ENCODE results near the gene PAPSS1. TPM values are rescaled to one million over a fixed set of nuclear protein-coding genes. Genes with fewer than 3 reads are reported as not detected.

PAPSS1 gene
- total RNA-seq, 2 donors from 2014 or later = 21.1 to 22.5 TPM

DNA sequence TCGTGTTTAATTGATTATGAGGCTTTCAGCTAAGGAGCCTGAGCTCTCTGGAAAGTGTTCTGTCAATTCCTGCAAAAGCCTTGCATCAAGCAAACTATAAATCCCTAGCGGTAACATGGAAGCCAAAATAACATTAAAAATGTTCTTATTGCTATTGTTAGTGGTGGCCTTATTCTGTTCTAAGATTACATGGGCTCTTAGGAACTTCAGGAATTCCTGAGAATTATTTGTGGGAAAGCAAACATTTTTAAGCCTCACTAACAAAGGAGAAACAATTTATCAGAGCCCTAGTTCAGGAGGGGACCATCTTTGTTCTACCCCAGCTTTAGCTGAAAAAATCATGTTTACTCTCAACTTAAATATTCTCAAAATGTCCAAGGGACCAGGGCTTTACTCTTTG is 119.6 kb downstream of the PAPSS1 start:
- no peak overlapping the region for H3K4me3 ChIP-seq
- no peak overlapping the region for H3K9ac ChIP-seq (ENCODE audit: low read depth in 2 of 2, low read length in 2 of 2)
- H3K27me3 ChIP-seq = no peaks in the 10 kb centered on the region
- no peak for DNase-seq
- H3K4me1 ChIP-seq = no peaks in the 10 kb centered on the region
- H3K9me3 ChIP-seq = no peaks in the 10 kb centered on the region
- TF ChIP-seq, protein P1, sequence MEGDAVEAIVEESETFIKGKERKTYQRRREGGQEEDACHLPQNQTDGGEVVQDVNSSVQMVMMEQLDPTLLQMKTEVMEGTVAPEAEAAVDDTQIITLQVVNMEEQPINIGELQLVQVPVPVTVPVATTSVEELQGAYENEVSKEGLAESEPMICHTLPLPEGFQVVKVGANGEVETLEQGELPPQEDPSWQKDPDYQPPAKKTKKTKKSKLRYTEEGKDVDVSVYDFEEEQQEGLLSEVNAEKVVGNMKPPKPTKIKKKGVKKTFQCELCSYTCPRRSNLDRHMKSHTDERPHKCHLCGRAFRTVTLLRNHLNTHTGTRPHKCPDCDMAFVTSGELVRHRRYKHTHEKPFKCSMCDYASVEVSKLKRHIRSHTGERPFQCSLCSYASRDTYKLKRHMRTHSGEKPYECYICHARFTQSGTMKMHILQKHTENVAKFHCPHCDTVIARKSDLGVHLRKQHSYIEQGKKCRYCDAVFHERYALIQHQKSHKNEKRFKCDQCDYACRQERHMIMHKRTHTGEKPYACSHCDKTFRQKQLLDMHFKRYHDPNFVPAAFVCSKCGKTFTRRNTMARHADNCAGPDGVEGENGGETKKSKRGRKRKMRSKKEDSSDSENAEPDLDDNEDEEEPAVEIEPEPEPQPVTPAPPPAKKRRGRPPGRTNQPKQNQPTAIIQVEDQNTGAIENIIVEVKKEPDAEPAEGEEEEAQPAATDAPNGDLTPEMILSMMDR (IDR thresholded peaks at IDR 0.05) = no peak
- intact Hi-C loops (cut with DNase I) = no loop called here
- H3K27ac ChIP-seq = no peak overlapping the region
- no peaks in the 10 kb centered on the region for H3K36me3 ChIP-seq

DNA sequence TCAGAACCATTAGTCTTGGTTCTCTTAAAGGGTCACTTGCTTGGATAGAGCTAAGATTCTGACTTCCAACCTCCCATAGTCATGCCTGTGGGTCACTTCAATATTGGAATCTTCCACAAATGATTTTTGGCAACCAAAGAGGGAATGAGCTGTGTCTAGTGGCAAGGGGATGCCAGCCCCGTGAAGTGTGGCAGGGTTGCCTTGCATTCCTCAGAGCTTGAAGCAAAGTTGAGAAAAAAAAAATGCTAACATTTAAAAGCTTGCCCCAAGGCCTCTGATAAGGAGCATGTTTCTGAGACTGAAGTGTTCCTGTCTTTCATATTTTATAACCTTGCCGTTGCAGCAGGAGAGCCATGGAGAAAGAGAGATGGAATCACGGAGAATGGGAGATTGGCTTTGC is 120.2 kb downstream of the PAPSS1 start:
- Histone ChIP-seq H3K4me3 (no peak overlapping the region), H3K27ac (no peak overlapping the region)
- intact Hi-C loops (cut with DNase I) = no loop called here

DNA sequence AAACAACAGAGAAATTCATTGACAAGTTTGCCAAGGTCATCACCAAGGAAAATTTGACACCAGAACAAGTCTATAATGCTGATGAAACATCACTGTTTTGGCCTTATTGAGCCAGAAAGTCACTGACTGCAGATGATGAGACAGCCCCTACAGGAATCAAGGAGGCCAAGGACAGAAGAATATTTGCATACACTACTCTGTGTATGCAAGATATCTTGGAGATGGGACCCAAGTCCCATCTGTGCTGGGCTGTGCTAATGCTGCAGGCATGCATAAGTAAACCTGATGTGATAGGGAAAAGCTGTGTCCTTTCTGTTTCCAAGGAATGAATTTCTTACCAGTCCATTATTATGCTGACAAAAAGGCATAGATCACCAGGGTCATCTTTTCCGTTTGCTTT is 126.8 kb downstream of the PAPSS1 start:
- H3K27ac ChIP-seq = no peak overlapping the region

More for the DNA sequence above, 120.2 kb downstream of the PAPSS1 start:
- Histone ChIP-seq H3K4me1 (no peaks in the 10 kb centered on the region), H3K9ac (ENCODE audit: low read depth in 2 of 2, low read length in 2 of 2) (no peak overlapping the region), H3K9me3 (no peaks in the 10 kb centered on the region), H3K36me3 (no peaks in the 10 kb centered on the region), H3K27me3 (no peaks in the 10 kb centered on the region)
- no peak for DNase-seq
- TF ChIP-seq, protein P1 (IDR thresholded peaks at IDR 0.05) = no peak

DNA sequence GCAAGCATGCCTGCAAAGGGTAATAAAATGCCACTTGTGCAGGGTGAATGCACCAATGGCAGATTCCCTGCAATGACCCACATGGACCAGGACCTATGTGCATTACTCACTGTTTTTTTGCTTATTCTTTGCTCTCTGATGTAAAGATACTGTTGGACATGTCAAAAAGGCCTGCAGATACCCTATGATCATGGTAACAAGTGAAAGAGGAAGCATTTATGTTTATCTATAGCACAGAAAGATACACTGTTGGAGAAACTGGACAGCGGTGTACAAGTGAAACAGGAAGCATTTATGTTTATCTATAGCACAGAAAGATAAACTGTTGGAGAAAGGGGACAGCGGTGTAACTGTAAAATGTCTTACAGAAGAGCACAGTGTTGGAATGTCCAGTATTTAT is 127.5 kb downstream of the PAPSS1 start:
- intact Hi-C loops (cut with DNase I) = no loop called here
- TF ChIP-seq, protein P1 (IDR thresholded peaks at IDR 0.05) = no peak
- Histone ChIP-seq H3K4me3 (no peak overlapping the region), H3K27ac (no peak overlapping the region), H3K27me3 (no peaks in the 10 kb centered on the region), H3K9me3 (no peaks in the 10 kb centered on the region), H3K36me3 (no peaks in the 10 kb centered on the region), H3K9ac (ENCODE audit: low read depth in 2 of 2, low read length in 2 of 2) (no peak overlapping the region), H3K4me1 (no peaks in the 10 kb centered on the region)
- no peak for DNase-seq

More for the DNA sequence above, 126.8 kb downstream of the PAPSS1 start:
- H3K4me1 ChIP-seq = no peaks in the 10 kb centered on the region
- DNase-seq = no peak
- H3K4me3 ChIP-seq = no peak overlapping the region
- H3K9ac ChIP-seq (ENCODE audit: low read depth in 2 of 2, low read length in 2 of 2) = no peak overlapping the region
- no peaks in the 10 kb centered on the region for H3K27me3 ChIP-seq
- intact Hi-C loops (cut with DNase I) = no loop called here
- TF ChIP-seq, protein P1 (IDR thresholded peaks at IDR 0.05) = no peak
- H3K36me3 ChIP-seq = no peaks in the 10 kb centered on the region
- no peaks in the 10 kb centered on the region for H3K9me3 ChIP-seq

DNA sequence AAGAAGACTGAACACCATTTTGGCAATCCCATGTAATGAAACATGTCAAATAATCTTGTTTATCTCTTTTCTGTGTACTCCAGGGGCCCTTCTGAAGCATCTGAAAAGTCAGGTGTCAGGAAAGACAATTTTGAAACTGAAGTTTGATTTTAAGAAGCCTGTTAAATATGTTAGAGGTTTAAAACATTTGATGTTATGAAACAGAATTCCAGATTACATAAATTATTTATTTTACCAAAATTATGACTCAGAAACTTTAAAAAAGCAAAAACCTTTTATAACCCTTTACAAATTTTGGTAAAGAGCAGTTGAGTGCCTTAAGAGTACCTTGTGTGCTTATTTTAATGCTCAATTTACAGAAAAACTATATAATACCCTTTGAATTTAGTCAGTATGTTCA is 130.8 kb downstream of the PAPSS1 start:
- H3K4me1 ChIP-seq = no peaks in the 10 kb centered on the region
- H3K36me3 ChIP-seq = no peaks in the 10 kb centered on the region
- no peak overlapping the region for H3K27ac ChIP-seq
- DNase-seq = no peak
- H3K9me3 ChIP-seq = no peaks in the 10 kb centered on the region
- TF ChIP-seq, protein P1 (IDR thresholded peaks at IDR 0.05) = no peak
- no peaks in the 10 kb centered on the region for H3K27me3 ChIP-seq
- H3K4me3 ChIP-seq = no peak overlapping the region
- H3K9ac ChIP-seq (ENCODE audit: low read depth in 2 of 2, low read length in 2 of 2) = no peak overlapping the region
- intact Hi-C loops (cut with DNase I) = no loop called here

DNA sequence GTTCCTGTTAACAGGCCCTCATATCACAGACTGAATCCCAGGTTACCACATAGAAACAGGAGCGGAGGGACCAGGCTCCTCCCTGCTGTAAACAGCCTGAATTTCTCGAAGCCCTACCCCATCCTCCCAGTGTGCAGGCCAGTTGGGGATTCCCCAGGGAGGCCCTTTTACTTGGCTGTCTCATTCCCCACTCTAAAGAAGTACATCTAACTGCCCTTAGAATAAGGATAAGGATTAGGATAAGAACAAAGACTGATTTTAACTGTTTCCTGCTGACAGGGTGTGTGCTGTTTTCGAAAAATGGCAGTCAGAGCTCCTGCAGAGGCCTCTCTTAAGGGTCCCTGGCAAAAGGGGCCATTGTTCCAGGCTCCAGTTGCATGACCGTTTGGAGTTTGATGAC is 133.7 kb downstream of the PAPSS1 start:
- no peak overlapping the region for H3K27ac ChIP-seq
- DNase-seq = no peak
- no peaks in the 10 kb centered on the region for H3K27me3 ChIP-seq
- no peak overlapping the region for H3K4me3 ChIP-seq
- intact Hi-C loops (cut with DNase I) = no loop called here
- H3K9me3 ChIP-seq = no peaks in the 10 kb centered on the region
- no peaks in the 10 kb centered on the region for H3K4me1 ChIP-seq
- H3K9ac ChIP-seq (ENCODE audit: low read depth in 2 of 2, low read length in 2 of 2) = no peak overlapping the region
- TF ChIP-seq, protein P1 (IDR thresholded peaks at IDR 0.05) = no peak
- H3K36me3 ChIP-seq = no peaks in the 10 kb centered on the region
